ENCODE data around the gene BTBD9. TPM values are rescaled to one million over a fixed set of nuclear protein-coding genes. Genes with fewer than 3 reads are reported as not detected.

Gene BTBD9
- total RNA-seq, 2 donors from 2014 or later = 15.3 to 23.6 TPM

- Histone ChIP-seq H3K27ac (no peak overlapping the region), H3K36me3 (no peaks in the 10 kb centered on the region), H3K4me1 (peaks cover 9% of the 10 kb centered on the region), H3K9ac (ENCODE audit: low read depth in 2 of 2, low read length in 2 of 2) (no peak overlapping the region), H3K4me3 (no peak overlapping the region), H3K27me3 (no peaks in the 10 kb centered on the region), H3K9me3 (no peaks in the 10 kb centered on the region)
- TF ChIP-seq, protein P1, sequence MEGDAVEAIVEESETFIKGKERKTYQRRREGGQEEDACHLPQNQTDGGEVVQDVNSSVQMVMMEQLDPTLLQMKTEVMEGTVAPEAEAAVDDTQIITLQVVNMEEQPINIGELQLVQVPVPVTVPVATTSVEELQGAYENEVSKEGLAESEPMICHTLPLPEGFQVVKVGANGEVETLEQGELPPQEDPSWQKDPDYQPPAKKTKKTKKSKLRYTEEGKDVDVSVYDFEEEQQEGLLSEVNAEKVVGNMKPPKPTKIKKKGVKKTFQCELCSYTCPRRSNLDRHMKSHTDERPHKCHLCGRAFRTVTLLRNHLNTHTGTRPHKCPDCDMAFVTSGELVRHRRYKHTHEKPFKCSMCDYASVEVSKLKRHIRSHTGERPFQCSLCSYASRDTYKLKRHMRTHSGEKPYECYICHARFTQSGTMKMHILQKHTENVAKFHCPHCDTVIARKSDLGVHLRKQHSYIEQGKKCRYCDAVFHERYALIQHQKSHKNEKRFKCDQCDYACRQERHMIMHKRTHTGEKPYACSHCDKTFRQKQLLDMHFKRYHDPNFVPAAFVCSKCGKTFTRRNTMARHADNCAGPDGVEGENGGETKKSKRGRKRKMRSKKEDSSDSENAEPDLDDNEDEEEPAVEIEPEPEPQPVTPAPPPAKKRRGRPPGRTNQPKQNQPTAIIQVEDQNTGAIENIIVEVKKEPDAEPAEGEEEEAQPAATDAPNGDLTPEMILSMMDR (IDR thresholded peaks at IDR 0.05) = no peak
- no peak for DNase-seq
- intact Hi-C loops (cut with DNase I) = no loop called here
Observed at GRCh38 chr6:38167598-38167997, 472.1 kb downstream of the BTBD9 start.

DNA sequence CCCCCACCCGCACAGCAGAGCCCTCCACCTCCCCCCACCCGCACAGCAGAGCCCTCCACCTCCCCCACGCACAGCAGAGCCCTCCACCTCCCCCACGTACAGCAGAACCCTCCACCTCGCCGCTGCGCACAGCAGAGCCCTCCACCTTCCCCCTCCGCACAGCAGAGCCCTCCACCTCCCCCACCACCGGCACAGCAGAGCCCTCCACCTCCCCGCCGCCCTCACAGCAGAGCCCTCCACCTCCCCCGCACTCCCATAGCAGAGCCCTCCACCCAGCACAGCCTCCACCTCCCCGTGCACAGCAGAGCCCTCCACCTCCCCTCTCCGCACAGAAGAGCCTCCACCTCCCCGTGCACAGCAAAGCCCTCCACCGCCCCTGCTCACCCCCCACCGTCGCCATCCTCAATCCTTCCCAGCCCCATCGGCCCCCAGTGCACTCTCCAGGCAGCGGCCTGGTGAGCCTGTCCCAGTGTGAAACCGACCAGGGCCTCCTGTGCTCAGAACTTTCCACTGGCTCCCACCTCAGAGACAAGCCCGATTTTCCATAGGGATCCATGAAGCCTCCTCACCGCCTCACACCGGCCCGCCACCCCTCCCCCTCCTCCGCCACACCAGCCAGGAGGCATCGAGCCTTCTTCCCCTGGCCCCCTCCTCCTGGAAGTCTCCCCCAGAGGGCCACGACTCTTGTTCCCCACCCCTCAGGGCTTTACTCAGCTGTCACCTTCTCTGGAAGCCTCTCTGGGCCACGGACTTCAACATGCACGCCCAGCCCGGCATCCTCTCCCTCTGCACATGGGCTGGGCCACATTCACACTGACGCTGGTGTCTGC lies 473.1 kb downstream of the BTBD9 start:
- Histone ChIP-seq H3K27me3 (no peaks in the 10 kb centered on the region), H3K4me1 (peaks cover 9% of the 10 kb centered on the region), H3K36me3 (no peaks in the 10 kb centered on the region), H3K9me3 (no peaks in the 10 kb centered on the region), H3K27ac (no peak overlapping the region), H3K4me3 (no peak overlapping the region), H3K9ac (ENCODE audit: low read depth in 2 of 2, low read length in 2 of 2) (no peak overlapping the region)
- TF ChIP-seq, protein P1 (IDR thresholded peaks at IDR 0.05) = no peak
- intact Hi-C loops (cut with DNase I) = no loop called here
- DNase-seq = no peak

- Histone ChIP-seq H3K4me1 (no peaks in the 10 kb centered on the region), H3K9ac (ENCODE audit: low read depth in 2 of 2, low read length in 2 of 2) (no peak overlapping the region)
- intact Hi-C loops (cut with DNase I) = no loop called here
Observed at GRCh38 chr6:38164671-38165108, 475.0 kb downstream of the BTBD9 start.

DNA sequence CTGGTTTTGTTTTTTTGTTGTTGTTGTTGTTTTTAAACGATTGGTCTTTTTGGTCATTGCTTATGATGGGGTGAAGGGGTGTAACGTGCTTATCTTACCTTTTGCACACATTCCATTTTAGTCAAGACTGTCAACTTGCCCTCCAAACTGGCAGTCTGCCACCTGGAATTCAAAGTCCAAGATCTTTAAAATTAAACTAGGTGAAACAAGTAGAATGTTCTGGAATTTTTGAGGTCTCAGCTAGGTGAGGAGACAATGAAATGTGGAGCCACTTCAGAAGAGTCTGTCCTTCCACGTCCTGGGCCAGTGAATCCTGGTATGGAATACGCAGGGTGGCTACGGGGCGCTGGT lies 475.6 kb downstream of the BTBD9 start:
- intact Hi-C loops (cut with DNase I) = no loop called here
- no peaks in the 10 kb centered on the region for H3K9me3 ChIP-seq
- no peaks in the 10 kb centered on the region for H3K4me1 ChIP-seq
- no peaks in the 10 kb centered on the region for H3K36me3 ChIP-seq
- no peak overlapping the region for H3K27ac ChIP-seq
- peak; percentile 61 for DNase-seq
- H3K9ac ChIP-seq (ENCODE audit: low read depth in 2 of 2, low read length in 2 of 2) = no peak overlapping the region
- H3K27me3 ChIP-seq = no peaks in the 10 kb centered on the region
- H3K4me3 ChIP-seq = no peak overlapping the region
- TF ChIP-seq, protein P1 (IDR thresholded peaks at IDR 0.05) = no peak

More at GRCh38 chr6:38164671-38165108, 475.0 kb downstream of the BTBD9 start:
- Histone ChIP-seq H3K4me3 (no peak overlapping the region), H3K27me3 (no peaks in the 10 kb centered on the region), H3K27ac (no peak overlapping the region), H3K9me3 (no peaks in the 10 kb centered on the region), H3K36me3 (no peaks in the 10 kb centered on the region)
- TF ChIP-seq, protein P1 (IDR thresholded peaks at IDR 0.05) = no peak
- DNase-seq = no peak

- Histone ChIP-seq H3K9me3 (no peaks in the 10 kb centered on the region), H3K27ac (no peak overlapping the region), H3K4me1 (no peaks in the 10 kb centered on the region), H3K9ac (ENCODE audit: low read depth in 2 of 2, low read length in 2 of 2) (no peak overlapping the region), H3K27me3 (no peaks in the 10 kb centered on the region), H3K4me3 (no peak overlapping the region), H3K36me3 (no peaks in the 10 kb centered on the region)
- no peak for DNase-seq
- intact Hi-C loops (cut with DNase I) = no loop called here
- TF ChIP-seq, protein P1 (IDR thresholded peaks at IDR 0.05) = no peak
Observed at GRCh38 chr6:38163186-38164130, 476.3 kb downstream of the BTBD9 start.

Data from colonic mucosa (tissue), 4 donors.